H1 (cell line): Measurements from ENCODE around the gene TSSC4.

ENCODE experiments used
- CHD2 ChIP-seq: IDR thresholded peaks from 2 replicates; pipeline ENCODE4 v1.6.1; 2012; ENCODE audit warnings: low read length, improper control_type of control experiment
- CTCF ChIP-seq, 3 experiments: IDR thresholded peaks; 1 replicate in 2 of 3; 2 replicates in 1 of 3; pipeline versions ENCODE4 v1.5.1 to v1.6.1; 2011; ENCODE audit warnings: low read length in 3 of 3, mild to moderate bottlenecking in 3 of 3, inconsistent platforms in 2 of 3, low read depth in 1 of 3, moderate library complexity in 1 of 3; ENCODE audit not compliant: insufficient read depth in 1 of 3; ENCODE audit errors: control extremely low read depth in 1 of 3
- EZH2 ChIP-seq: fragments of 200-600 bp; sonication (generic); IDR thresholded peaks from 2 replicates; pipeline ENCODE4 v1.7.1; 2012; ENCODE audit warnings: low read depth, mild to moderate bottlenecking, moderate library complexity, low read length, inconsistent platforms; ENCODE audit not compliant: severe bottlenecking
- KDM1A ChIP-seq: fragments of 200-600, 300-600 bp; sonication (generic); IDR thresholded peaks from 2 replicates; pipeline ENCODE4 v1.7.1; 2016; ENCODE audit warnings: mild to moderate bottlenecking, low read length, borderline replicate concordance
- POLR2A ChIP-seq, 2 experiments: IDR thresholded peaks; 1 replicate in 1 of 2; 2 replicates in 1 of 2; pipeline ENCODE4 v1.6.1; 2011; ENCODE audit warnings: low read depth in 2 of 2, low read length in 2 of 2, mild to moderate bottlenecking in 2 of 2; ENCODE audit errors: control extremely low read depth in 1 of 2
- POLR2AphosphoS5 ChIP-seq: IDR thresholded peaks from 2 replicates; pipeline ENCODE4 v1.6.1; 2011; ENCODE audit warnings: low read depth, low read length
- SP1 ChIP-seq: IDR thresholded peaks from 2 replicates; pipeline ENCODE4 v1.6.1; 2011; ENCODE audit warnings: low read depth, low read length
- TAF1 ChIP-seq: IDR thresholded peaks from 2 replicates; pipeline ENCODE4 v1.6.1; 2011; ENCODE audit warnings: mild to moderate bottlenecking, low read depth, low read length
- TBP ChIP-seq: IDR thresholded peaks from 2 replicates; pipeline ENCODE4 v1.6.1; 2011; ENCODE audit warnings: low read depth, low read length, improper control_type of control experiment
- TEAD4 ChIP-seq: IDR thresholded peaks from 2 replicates; pipeline ENCODE4 v1.6.1; 2012; ENCODE audit warnings: low read depth, low read length, inconsistent platforms, mixed read lengths
- YY1 ChIP-seq: IDR thresholded peaks from 2 replicates; pipeline ENCODE4 v1.6.1; 2011; ENCODE audit warnings: low read depth, mild to moderate bottlenecking, low read length

DNA sequence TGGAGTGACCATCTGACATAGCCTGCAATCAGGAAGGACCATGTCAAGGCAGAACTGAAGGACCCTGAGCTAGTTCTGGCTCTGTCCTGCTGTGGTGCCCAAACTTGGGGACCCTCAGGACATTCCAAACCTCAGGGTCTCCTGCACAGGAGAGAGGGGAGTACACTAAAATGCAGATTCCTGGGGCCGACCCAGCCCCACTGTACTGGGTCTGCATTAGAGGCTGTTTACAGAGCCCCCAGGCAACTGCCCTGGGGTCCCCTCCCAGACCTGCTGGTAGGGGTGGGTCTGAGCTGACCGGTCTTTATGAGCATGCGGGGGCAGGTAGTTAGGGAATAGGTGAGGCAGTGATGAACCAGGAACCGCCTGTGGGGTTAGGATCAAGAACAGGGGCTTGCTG is 37.0 kb downstream of the TSSC4 start:
- TF ChIP-seq TBP = no peak
- no peak for TF ChIP-seq POLR2AphosphoS5
- TF ChIP-seq TEAD4 = no peak
- no peak for TF ChIP-seq EZH2
- TF ChIP-seq CHD2 = no peak
- no peak for TF ChIP-seq POLR2A (IDR thresholded peaks at IDR 0.05; ENCODE audit: control extremely low read depth in 1 of 2, low read depth in 2 of 2, low read length in 2 of 2)
- no peak for TF ChIP-seq CTCF (IDR thresholded peaks at IDR 0.05; ENCODE audit: control extremely low read depth in 1 of 3, insufficient read depth in 1 of 3, low read depth in 1 of 3, low read length in 3 of 3)
- no peak for TF ChIP-seq SP1
- no peak for TF ChIP-seq YY1
- no peak for TF ChIP-seq TAF1
- TF ChIP-seq KDM1A = no peak
